Smooth muscle cell (in vitro differentiated cells): ENCODE measurements around the gene SLX4. TPM values are rescaled to one million over a fixed set of nuclear protein-coding genes. Genes with fewer than 3 reads are reported as not detected.

Experiments
- DNase-seq: peaks from one replicate; lab custom pipeline; 2025; ENCODE audit not compliant: unreplicated experiment; lab: John Stamatoyannopoulos, UW
- H2AFZ ChIP-seq: fragments of 200-600 bp; sonication (generic); 2 replicates; pipeline ENCODE4 v1.6.0; 2016; ENCODE audit warnings: antibody characterized with exemption, low read depth, mild to moderate bottlenecking
- H3F3A ChIP-seq: fragments of 200-600 bp; sonication (generic); 2 replicates; pipeline ENCODE4 v1.6.0; 2017; ENCODE audit warnings: antibody characterized with exemption, low read depth
- H3K27ac ChIP-seq: fragments of 200-600 bp; sonication (generic); 2 replicates; pipeline ENCODE4 v1.5.1; 2016; ENCODE audit warnings: low read depth, mild to moderate bottlenecking
- H3K27me3 ChIP-seq: fragments of 200-600 bp; sonication (generic); 2 replicates; pipeline ENCODE4 v1.6.1; 2016; ENCODE audit warnings: low read depth, mild to moderate bottlenecking
- H3K36me3 ChIP-seq: fragments of 200-600 bp; sonication (generic); 2 replicates; pipeline ENCODE4 v1.5.1; 2016; ENCODE audit warnings: low read depth
- H3K4me1 ChIP-seq: fragments of 200-600 bp; sonication (generic); 2 replicates; pipeline ENCODE4 v1.5.1; 2016; ENCODE audit warnings: low read depth
- H3K4me2 ChIP-seq: fragments of 200-600 bp; sonication (generic); 2 replicates; pipeline ENCODE4 v1.6.0; 2016; ENCODE audit warnings: mild to moderate bottlenecking
- H3K4me3 ChIP-seq: fragments of 200-600 bp; sonication (generic); 2 replicates; pipeline ENCODE4 v1.5.1; 2016; ENCODE audit warnings: mild to moderate bottlenecking
- H3K79me2 ChIP-seq: fragments of 200-600 bp; sonication (generic); 2 replicates; pipeline ENCODE4 v1.6.0; 2016; ENCODE audit warnings: low read depth, mild to moderate bottlenecking
- H3K9ac ChIP-seq: fragments of 200-600 bp; sonication (generic); 2 replicates; pipeline ENCODE4 v1.6.0; 2016; ENCODE audit warnings: low read depth
- H3K9me3 ChIP-seq: fragments of 200-600 bp; sonication (generic); replicated peaks from 2 replicates; pipeline ENCODE4 v1.5.1; 2016; ENCODE audit warnings: low read depth
- H4K20me1 ChIP-seq: fragments of 200-600 bp; sonication (generic); 2 replicates; pipeline ENCODE4 v1.6.0; 2016; ENCODE audit warnings: low read depth
- CTCF ChIP-seq: fragments of 200-600 bp; sonication (generic); IDR thresholded peaks from 2 replicates; pipeline ENCODE4 v1.5.1; 2017; ENCODE audit warnings: borderline replicate concordance, mild to moderate bottlenecking, antibody characterized with exemption; ENCODE audit not compliant: insufficient read depth, poor library complexity, severe bottlenecking
- WGBS: methylation state at CpG from one replicate; pipeline ENCODE4 v1.1.7; 2016; ENCODE audit warnings: low lambda C conversion rate; 5-methylcytosine and 5-hydroxymethylcytosine counted together
- polyA plus RNA-seq: library from polyadenylated mRNA; unstranded; fragments of >200 nt; fragmentation: Nextera tagmentation; extraction: Ambion mirVana; gene quantifications from 2 replicates; pipeline ENCODE4 v1.2.1, GENCODE V29; 2016
- total RNA-seq: library from RNA; depleted of rRNA; stranded (reverse); fragments of >200 nt; gene quantifications from 2 replicates; pipeline ENCODE4 v1.2.3, GENCODE V29; 2014

Gene SLX4
- total and polyA plus RNA-seq, 2 experiments from 2014 or later: 3.5 to 3.6 TPM

GRCh38 chr16:3652373-3653195 lies 41.2 kb upstream of the SLX4 start:
- WGBS: 98% methylated on average over 13 of the region's 14 CpGs
- no peaks in the 10 kb centered on the region for H3K4me1 ChIP-seq
- no peak overlapping the region for H3K27ac ChIP-seq
- no peak for DNase-seq
- no peak overlapping the region for H3K4me2 ChIP-seq
- no peak overlapping the region for H2AFZ ChIP-seq
- H4K20me1 ChIP-seq: no peaks in the 10 kb centered on the region
- H3K36me3 ChIP-seq: no peaks in the 10 kb centered on the region
- H3K4me3 ChIP-seq: no peak overlapping the region
- no peaks in the 10 kb centered on the region for H3F3A ChIP-seq
- H3K9ac ChIP-seq: no peak overlapping the region
- TF ChIP-seq CTCF: no peak
- no peaks in the 10 kb centered on the region for H3K27me3 ChIP-seq
- H3K79me2 ChIP-seq: no peaks in the 10 kb centered on the region
- no peaks in the 10 kb centered on the region for H3K9me3 ChIP-seq

- Histone ChIP-seq H3K27me3 (no peaks in the 10 kb centered on the region), H3K27ac (no peak overlapping the region), H2AFZ (no peak overlapping the region), H3K4me2 (no peak overlapping the region), H3K4me1 (no peaks in the 10 kb centered on the region), H3K9me3 (no peaks in the 10 kb centered on the region), H3K79me2 (no peaks in the 10 kb centered on the region), H3F3A (no peaks in the 10 kb centered on the region), H3K9ac (no peak overlapping the region), H3K4me3 (no peak overlapping the region), H3K36me3 (no peaks in the 10 kb centered on the region), H4K20me1 (no peaks in the 10 kb centered on the region)
- no peak for TF ChIP-seq CTCF
- DNase-seq: no peak
- WGBS: 89% methylated on average over 18 of the region's 18 CpGs
Observed at GRCh38 chr16:3651461-3652372, 40.3 kb upstream of the SLX4 start.

GRCh38 chr16:3650631-3651265 lies 39.3 kb upstream of the SLX4 start:
- no peak for TF ChIP-seq CTCF
- Histone ChIP-seq H3K9ac (no peak overlapping the region), H3K27me3 (no peaks in the 10 kb centered on the region), H3K27ac (no peak overlapping the region), H3F3A (no peaks in the 10 kb centered on the region), H3K79me2 (no peaks in the 10 kb centered on the region), H3K4me1 (peaks cover 3% of the 10 kb centered on the region), H3K4me2 (no peak overlapping the region), H3K4me3 (no peak overlapping the region), H4K20me1 (no peaks in the 10 kb centered on the region), H3K36me3 (no peaks in the 10 kb centered on the region), H2AFZ (no peak overlapping the region), H3K9me3 (no peaks in the 10 kb centered on the region)
- 94% methylated on average over 13 of the region's 13 CpGs for WGBS
- no peak for DNase-seq
